Fibroblast of mammary gland (primary cell): ENCODE data around the gene TEKT5.

Source experiments
- DNase-seq: peaks from one replicate; pipeline ENCODE4 v3.0.0-alpha.2; 2010; ENCODE audit warnings: low read depth
- H3K4me3 ChIP-seq: 2 replicates; pipeline ENCODE4 v1.5.1; 2011; ENCODE audit warnings: low read depth, mild to moderate bottlenecking, low read length, moderate library complexity; ENCODE audit not compliant: control insufficient read depth
- TF ChIP-seq, protein P1 (sequence below): conservative IDR thresholded peaks from 2 replicates; pipeline ENCODE4 v1.5.1; 2011; ENCODE audit warnings: low read depth, low read length, inconsistent platforms; ENCODE audit not compliant: control insufficient read depth, insufficient read depth

TEKT5 gene

DNA sequence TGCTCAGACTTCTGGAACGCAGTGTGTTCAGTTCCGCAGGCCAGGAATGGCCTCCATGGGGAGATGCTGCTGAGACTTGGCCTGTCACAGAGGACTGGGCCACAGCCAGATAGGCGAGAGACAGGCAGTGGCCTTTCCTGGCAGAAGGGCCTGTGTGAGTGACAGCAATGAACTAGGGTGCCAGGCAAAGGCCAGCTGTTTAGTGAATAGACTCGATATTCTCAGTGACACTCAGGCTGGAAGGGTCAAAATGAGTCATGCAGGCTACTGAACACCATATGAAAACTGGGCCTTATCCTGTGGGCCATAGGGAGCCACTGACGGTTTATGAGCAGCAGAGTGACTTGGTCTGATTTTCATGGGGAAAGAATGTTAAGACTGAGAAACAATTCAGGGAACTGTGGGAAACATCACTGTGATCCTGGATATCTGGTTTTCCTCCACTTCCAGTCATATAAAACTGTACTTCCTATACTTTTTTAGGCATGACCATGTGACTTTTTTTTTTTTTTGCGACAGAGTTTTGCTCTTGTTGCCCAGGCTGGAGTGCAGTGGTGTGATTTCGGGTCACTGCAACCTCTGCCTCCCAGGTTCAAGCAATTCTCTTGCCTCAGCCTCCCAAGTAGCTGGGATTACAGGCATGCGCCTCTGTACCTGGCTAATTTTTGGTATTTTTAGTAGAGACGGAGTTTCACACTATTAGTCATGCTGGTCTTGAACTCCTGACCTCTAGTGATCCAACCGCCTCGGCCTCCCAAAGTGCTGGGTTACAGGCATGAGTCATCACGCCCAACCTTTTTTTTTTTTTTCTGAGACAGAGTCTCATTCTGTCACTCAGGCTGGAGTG, 43.7 kb upstream of the TEKT5 start:
- H3K4me3 ChIP-seq, result no peak overlapping the region
- TF ChIP-seq, protein P1, sequence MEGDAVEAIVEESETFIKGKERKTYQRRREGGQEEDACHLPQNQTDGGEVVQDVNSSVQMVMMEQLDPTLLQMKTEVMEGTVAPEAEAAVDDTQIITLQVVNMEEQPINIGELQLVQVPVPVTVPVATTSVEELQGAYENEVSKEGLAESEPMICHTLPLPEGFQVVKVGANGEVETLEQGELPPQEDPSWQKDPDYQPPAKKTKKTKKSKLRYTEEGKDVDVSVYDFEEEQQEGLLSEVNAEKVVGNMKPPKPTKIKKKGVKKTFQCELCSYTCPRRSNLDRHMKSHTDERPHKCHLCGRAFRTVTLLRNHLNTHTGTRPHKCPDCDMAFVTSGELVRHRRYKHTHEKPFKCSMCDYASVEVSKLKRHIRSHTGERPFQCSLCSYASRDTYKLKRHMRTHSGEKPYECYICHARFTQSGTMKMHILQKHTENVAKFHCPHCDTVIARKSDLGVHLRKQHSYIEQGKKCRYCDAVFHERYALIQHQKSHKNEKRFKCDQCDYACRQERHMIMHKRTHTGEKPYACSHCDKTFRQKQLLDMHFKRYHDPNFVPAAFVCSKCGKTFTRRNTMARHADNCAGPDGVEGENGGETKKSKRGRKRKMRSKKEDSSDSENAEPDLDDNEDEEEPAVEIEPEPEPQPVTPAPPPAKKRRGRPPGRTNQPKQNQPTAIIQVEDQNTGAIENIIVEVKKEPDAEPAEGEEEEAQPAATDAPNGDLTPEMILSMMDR, result no peak
- DNase-seq, result peak; percentile 89

- no peak overlapping the region for H3K4me3 ChIP-seq
- DNase-seq, result peak; percentile 69
- TF ChIP-seq, protein P1, result peak; percentile 92
Measured at GRCh38 chr16:10737068-10737625, 42.4 kb upstream of the TEKT5 start.

DNA sequence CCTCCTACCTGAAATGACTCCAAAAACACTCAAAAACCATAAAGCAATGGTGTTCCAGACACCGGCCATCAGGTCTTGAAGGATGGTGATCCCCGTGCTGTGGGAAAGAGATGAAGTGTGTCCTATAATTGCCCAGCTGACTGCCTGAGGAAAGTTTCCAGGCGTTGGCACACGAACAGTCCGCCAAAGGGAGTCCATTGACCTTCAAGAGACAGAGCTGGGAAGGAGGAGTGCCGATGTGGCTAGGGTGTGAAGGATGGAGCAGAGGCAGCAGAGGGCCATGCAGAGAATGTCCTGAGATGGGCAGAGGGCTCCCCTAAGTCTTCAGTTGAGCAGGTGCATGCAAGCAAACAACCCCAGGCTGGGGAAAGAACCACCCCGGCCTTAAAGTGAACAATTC, 37.1 kb upstream of the TEKT5 start:
- no peak overlapping the region for H3K4me3 ChIP-seq
- DNase-seq, result no peak

GRCh38 chr16:10729104-10730048, 34.6 kb upstream of the TEKT5 start:
- TF ChIP-seq, protein P1, result peak; percentile 21
- peak; percentile 75 for DNase-seq
- H3K4me3 ChIP-seq, result no peak overlapping the region

More for the DNA sequence above, 37.1 kb upstream of the TEKT5 start:
- TF ChIP-seq, protein P1, result no peak

GRCh38 chr16:10728003-10728887, 33.5 kb upstream of the TEKT5 start:
- no peak overlapping the region for H3K4me3 ChIP-seq
- TF ChIP-seq, protein P1, result no peak
- DNase-seq, result no peak

DNA sequence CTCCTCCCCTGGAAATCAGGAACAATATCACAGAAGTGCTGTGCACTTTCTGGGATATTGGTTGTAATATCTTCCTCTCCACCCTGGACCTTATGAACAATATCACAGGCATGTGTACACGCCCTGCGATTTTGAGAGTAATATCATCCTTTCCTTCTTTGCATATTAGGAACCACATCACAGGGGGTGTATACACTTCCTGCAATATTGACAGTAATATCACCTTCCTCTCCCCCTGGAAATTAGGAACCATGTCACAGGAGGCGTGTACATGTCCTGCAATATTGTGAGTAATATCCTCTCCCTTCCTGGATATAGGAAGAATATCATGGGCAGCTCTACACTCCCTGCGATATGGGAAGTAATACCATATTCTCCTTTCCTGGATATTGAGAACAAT, 14.2 kb upstream of the TEKT5 start:
- TF ChIP-seq, protein P1, result no peak
- H3K4me3 ChIP-seq, result no peak overlapping the region
- no peak for DNase-seq
